GM21576 (cell line): ENCODE results near the gene SLK.

Experiments used
- ATAC-seq: cut with Tn5 transposase; IDR thresholded peaks from one replicate; pipeline ENCODE4 v1.9.1; 2021; ENCODE audit warnings: mild to moderate bottlenecking, moderate library complexity; ENCODE audit not compliant: unreplicated experiment

Gene SLK

DNA sequence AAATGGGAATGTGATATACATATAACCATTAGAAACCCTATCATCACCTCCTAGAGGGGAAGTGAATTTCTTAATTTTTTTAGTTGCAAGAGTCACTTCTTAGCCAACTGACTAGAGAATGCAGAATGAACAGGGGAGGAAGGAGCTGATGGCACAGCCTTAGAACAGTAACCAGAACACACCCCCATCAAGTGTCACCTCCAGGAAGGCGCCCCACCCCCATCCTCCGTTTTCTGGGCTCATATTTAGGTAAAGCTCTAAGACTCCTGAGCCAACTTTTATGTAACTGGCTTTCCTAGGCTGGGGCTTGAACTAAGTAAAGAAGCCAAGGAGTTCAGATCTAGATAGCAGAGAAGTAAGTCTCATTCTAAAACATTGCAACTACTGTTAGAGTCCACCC, 64.7 kb downstream of the SLK start:
- no peak for ATAC-seq

DNA sequence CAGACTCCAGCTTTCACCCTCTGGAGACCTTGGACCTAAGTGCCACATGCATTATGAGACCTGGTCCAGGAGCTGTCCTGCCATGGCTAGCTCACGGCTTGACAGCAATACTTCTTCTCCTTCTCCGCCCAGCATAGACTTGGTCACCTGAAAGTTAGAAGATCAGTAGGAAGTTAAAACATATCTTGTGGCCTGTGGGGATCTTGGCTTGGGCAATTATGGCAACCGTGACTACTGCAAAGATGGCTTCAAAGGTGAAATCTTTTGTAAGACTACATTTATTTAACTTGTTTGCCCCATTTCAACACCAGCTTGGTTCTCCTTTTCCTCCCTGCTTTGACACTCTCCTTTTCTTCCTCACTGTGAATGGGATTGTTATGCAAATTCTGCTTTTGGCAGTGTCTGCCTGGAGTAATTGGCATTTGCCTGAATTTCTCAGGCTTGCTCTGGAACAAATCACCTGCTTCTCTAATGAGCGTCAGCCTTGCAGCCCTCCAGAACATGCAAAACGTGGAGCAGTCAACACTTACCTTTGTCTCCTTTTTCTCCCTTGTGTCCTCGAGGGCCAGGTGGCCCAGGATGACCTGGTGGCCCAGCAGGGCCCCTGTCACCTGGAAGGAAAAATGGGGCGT, 65.3 kb downstream of the SLK start:
- ATAC-seq: no peak

DNA sequence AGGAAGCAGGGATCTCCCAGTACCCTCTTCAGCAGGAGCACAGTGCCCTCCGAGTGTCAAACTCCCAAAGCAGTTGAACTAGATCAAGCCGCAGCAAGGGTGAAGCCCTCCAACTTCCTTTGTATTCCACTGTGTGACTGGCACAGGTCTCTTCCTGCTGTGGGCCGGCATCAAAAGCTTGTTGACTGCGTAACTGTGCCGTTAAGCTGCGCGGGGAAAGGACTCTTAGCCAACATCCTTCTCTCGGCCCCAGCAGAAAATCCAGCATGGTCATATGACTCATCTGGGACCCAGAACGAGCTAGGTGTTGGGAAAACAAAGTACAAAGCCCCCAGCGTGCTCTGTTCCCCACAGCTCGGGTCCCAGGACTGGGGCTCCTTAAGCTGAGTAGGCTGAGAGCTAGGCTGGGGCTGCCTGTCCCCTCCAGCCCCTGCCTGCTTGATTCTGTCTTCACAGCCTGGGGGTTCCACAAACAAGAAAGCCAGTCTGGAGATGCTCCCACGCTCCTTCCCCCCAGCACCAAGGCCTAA, 66.5 kb downstream of the SLK start:
- no peak for ATAC-seq

GRCh38 chr10:104033966-104034365, 67.0 kb downstream of the SLK start:
- no peak for ATAC-seq

DNA sequence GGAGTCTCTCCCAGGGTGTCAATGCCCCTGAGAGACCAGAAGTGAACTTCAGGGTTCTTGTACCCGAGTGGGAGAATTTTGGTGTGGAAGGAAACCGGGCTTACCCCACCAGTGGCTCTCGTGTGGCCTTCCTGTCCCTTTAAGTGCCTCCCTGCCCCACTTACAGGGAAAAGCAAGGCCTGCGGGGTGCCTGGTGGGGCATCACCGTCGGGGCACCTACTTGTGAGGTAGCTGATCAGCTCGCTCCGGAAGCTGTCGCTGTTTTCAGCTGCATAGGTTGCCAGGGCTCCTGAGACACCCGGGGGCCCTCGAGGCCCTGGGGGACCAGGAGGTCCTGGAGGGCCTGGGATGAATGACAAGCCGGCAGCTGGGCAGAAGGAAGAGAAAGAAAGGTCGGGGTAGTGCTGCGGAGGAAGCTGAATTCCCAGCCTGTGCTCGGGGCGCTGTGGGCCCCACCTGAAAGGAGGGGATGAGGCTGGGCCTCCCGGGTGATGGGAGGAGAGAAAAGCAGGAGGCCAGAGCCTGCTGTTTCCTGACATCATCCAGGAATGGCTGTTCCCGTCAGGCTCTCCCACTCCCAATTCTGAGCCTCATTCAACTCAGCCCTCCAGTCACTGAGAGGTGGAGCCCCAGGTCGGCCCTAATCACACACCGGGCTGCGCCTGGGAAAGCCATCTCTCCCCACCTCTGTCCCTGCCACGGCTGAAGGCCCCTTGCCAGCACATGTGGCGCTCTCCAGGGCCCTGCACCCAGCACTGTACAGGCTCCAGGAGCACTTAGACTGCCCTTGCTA, 67.7 kb downstream of the SLK start:
- no peak for ATAC-seq

- no peak for ATAC-seq
These were observed 68.5 kb downstream of the SLK start for GRCh38 chr10:104035194-104036068.

DNA sequence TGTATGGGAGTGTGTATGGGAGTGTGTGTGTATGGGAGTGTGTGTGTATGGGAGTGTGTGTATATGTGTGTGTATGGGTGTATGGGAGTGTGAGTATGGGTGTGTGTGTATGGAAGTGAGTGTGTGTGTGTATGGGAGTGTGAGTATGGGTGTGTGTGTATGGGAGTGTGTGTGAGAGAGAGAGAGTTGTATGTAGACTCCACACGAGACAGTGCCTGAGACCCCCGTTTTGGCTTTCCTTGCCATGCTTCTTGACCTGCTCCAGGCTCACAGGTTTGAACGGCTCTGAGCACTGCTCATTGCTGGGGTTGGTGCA, 69.1 kb downstream of the SLK start:
- no peak for ATAC-seq

DNA sequence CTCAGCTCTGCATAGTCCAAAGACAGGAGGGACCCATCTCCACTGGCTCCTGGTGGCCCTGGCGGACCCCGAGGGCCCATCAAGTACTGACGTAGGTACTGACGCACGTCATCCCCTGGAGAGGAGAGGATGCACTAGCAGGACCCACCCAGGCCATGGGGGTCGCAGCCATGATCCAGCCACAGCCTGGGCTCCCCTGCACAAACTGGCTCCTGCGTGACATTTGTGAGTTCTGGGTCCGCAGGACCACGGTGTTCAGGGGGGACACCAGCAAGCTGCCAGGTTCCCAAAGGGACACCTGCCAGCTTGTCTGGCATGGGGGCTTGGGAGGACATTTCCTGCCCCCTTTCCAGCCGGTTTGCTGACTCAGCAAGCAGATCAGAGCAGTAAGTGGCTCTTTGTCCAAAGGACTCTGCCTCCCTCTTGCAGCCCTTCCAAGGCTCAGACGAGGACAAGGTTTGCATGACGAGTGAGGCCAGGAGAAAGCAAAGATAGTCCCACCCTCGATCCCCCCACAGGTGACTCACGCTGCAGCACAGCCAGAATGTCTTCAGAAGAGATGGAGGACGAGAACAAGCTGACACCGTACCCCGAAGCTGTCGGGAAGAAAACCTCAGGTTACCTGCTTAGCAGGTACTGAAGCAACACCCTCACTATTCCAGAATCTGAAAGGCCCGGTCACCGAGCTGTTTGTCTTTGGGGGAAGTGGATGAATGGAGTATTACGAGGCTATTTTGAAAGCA, 69.7 kb downstream of the SLK start:
- ATAC-seq: no peak

DNA sequence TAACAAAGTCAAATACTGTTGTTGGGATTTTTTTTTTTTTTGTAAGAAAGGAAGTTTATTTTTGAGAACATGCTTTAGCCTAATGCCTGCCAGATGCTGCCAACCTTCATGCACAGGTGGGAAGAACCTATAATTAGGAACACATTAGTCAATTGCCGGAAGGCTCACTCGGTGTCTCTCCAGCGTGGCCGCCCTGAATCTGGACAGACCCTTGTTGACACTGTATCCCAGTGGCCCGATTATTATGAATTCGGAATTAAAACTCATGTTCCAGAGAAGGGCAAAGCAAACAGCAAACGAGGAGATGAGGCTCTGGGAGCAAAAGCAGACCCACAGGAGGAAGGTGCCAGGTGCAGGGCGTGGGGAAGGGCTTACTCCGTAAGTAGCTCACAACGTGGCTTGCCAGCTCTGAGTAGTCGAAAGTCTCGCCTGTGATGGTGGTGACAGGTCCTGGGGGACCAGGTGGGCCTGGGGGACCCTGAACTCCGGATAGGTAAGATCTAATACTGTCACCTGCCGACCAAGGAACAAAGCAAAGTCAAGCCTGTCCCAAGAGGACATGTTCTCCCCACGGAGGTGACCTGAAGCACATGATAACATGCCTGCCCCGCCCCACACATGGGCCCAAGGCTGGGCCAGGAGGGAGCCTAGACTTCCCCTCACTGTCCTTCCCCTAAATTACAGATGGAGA, 70.5 kb downstream of the SLK start:
- no peak for ATAC-seq

GRCh38 chr10:104038537-104038936, 71.6 kb downstream of the SLK start:
- ATAC-seq: no peak

- no peak for ATAC-seq
These were observed 72.2 kb downstream of the SLK start for GRCh38 chr10:104038958-104039752.

GRCh38 chr10:104040382-104040781, 73.4 kb downstream of the SLK start:
- no peak for ATAC-seq

GRCh38 chr10:104040862-104041789, 74.2 kb downstream of the SLK start:
- ATAC-seq: no peak

- no peak for ATAC-seq
These were observed 75.1 kb downstream of the SLK start for GRCh38 chr10:104041891-104042535.

GRCh38 chr10:104043185-104043830, 76.4 kb downstream of the SLK start:
- no peak for ATAC-seq

GRCh38 chr10:104043854-104044253, 76.9 kb downstream of the SLK start:
- no peak for ATAC-seq
